T follicular helper cell (primary cell): ENCODE measurements around the gene GPR35.
"Not testable (repeated sequence)": the region's sequence is repeated elsewhere in the genome, so short reads cannot be mapped to it uniquely, and the experiment has no call there.

ENCODE experiments used
- DNase-seq: peaks from one replicate; pipeline ENCODE4 v3.0.0-alpha.2; 2020; ENCODE audit warnings: low read depth

GPR35 gene

DNA sequence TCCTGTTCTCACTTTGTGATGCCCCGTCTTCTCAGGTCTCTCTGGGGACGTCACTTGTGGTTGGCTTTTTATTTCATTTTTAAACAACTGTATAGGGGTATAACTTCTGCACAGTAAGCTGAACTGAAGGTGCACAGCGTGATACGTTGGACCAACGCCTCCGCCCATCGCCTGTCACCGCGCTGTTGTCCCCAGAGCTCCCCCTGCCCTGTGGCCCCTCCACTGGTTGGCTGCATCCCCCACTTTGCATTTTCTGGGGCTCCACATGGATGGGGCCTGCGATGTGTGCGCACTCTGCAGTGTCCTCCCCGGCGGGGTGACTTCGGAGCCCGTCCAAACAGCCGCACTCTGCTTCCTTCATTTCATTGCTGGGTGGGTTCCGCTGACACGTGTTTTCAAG, 14.3 kb downstream of the GPR35 start:
- DNase-seq: no peak

DNA sequence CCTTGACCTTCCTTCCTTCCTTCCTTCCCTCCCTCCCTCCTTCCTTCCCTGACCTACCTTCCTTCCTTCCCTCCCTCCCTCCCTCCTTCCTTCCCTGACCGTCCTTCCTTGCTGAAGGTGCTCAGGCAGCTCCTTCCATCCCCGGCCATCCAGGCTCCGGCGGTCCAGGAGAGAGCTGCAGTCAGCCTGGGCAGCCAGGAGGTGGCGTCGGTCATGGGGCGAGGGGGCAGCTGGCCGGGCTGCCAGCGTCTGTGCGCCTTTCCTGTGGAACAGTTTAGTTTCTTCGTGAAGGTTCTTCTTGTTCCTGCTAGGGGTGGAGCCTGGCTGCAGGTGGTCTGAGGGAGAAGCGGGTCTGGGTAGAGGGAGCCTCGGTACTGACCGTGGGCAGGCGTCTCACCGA, 15.7 kb downstream of the GPR35 start:
- no peak for DNase-seq

DNA sequence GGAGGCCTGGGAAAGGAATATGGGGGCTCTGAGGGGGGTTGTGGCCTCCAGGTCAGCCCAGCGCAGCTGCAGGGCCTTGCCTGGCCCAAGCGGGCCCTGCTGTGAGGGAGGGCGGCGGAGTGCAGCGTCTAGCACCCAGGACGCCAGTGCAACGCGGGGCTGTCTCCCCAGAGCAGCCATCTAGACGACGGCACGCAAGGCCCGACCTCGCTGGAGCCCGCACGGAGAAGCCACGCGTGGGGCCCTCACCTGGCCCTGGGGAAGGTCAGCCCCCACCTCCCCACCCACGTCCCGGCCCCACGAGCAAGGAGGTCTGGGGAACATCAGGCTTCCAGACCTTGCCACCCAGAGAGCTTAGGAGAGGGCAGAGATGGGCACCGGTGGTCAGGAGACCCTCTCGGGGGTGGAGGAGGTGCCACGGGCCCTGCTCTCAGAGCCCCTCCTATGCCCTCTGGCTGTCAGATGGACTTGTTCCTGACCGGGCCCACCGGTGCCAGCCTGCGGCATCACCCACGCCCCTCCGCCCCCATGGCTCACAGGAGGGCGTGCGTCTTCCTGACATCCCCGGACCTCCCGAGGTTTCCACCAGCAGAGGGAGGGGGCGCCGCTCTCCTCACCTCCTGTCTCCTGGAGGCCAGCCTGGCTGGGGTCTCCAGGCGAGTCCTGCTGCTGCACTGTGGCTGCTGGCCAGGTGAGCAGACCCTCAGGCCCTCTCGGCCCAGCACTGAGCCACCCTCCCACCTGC, 17.0 kb downstream of the GPR35 start:
- no peak for DNase-seq

- DNase-seq: no peak
These were observed 17.5 kb downstream of the GPR35 start for GRCh38 chr2:240642806-240643092.

DNA sequence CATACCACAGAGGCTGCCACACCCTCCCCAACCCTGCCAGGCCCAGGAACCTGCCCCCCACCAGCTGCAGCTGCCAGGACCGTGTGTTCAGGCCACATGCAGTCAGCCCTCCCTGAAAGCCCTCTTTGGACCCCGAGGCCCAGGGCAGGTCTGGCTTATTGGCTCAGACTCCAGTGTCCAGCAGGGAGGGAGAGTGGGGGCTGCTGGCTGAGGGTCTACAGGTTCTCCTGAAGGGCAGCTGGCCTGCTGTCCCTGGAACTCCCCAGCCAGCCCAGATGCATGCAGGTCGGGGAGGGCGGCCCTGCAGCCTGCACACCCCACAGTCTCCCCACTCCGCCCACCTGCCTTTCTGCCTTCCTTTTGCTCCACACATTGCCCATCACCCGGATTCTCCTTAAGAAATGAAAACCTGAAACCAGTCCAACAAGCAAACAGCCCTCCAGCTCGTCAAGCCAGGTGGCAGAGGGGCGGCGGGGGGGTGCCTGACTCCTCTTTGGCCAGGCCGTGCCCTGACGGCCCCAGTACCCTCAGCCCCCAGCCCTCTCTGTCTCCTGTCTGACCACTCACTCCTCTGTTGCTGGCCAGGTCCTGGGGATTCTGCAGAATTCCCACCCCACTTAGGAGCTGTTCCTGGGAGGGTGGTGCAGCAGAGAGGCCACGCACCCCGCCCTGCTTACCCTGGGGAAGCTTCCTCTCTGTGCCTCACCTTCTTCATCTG, 18.0 kb downstream of the GPR35 start:
- DNase-seq: no peak

DNA sequence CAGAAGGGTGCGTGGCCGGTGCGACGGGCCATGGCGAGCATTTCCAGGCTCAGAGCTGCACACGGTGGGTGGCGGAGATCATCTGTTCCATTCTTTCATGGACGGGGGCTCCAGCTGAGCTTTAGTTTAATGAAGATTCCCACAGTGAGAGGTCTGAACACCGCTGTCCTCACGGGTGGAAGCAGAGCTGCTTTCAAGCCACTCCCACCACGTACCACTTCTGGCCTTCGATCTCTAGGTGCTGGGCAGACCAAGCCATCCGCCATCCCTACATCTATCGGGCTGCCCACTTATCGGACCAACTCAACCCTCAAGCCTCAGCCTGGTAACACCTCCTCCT, 18.5 kb downstream of the GPR35 start:
- no peak for DNase-seq

- DNase-seq: no peak
These were observed 18.9 kb downstream of the GPR35 start for GRCh38 chr2:240644171-240644651.

GRCh38 chr2:240644859-240645301, 19.6 kb downstream of the GPR35 start:
- no peak for DNase-seq

GRCh38 chr2:240645346-240645745, 20.1 kb downstream of the GPR35 start:
- DNase-seq: no peak

DNA sequence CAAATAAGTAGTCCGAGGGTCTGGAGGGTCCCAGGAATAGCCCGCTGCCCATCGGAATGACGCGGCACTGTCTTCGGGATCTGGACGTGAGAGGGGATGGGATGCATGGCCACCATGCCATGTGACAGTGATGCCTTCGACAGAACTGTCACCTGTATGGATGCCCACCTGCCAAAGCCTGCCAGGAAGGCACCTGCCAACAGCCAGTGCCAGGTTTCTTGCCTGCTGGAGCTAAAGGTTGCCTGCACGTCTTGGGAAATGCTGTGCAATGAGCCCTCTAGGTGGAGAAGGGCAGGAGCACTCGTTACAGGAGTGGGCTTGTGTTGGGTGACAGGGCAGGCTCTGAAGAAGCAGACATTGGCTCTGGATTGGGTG, 20.5 kb downstream of the GPR35 start:
- DNase-seq: no peak

- DNase-seq: peak; percentile 18
These were observed 21.1 kb downstream of the GPR35 start for GRCh38 chr2:240646176-240646899.

GRCh38 chr2:240646900-240647502, 21.7 kb downstream of the GPR35 start:
- DNase-seq: no peak

DNA sequence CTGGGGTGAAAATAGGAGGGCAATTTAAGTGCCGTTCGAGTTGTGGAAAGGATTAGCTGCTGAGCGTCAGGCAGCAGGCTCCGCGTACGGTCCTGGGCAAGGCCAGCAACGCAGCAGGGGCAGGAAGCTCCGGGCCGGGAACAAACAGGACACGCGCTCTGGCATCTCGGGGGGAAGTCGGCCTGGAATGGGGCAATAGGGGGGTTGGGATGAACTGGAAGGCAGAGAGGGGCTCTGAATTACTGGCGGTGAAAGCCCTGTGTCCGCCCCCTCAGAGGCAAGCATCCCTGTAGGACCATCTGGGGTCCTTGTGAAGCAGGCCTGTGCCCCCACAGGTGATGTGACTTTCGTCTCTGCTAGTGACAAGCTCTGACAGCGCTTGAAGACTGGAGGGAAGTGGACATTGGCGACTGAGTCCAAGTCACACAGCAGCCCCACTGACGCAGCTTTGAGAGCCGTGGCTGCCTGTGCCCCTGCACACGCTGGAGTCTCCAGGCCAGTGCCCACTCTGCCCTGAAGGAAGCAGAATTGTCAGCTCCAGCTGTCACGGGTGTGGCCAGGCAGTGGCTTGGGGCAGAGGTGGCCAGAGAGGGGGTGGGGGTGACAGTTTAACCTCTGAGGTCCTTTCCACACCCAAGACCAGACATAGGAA, 22.3 kb downstream of the GPR35 start:
- DNase-seq: no peak

DNA sequence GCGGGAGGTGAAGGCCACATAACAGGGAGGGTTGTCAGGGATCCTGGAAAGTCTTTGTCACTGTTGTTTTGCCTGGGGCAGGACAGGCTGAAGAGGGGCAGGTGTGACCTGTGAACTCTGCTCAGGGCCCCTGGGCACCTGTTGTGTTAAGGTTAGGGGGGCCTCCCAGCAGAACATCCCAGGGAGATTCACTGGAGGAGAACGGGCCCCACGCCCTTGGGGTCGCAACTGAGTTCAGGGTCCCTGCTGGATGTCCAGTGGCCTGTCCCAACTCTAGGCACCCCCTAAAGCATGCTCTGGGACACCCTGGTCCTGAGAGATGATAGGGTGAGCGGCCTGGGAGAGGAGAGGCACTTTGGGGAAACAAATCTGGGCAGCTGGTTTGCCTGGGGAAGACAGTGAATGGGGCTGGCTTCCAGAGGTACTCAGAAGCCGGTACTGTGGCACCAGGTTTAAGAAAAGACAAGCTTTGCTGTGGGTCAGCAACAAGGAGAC, 22.9 kb downstream of the GPR35 start:
- no peak for DNase-seq

DNA sequence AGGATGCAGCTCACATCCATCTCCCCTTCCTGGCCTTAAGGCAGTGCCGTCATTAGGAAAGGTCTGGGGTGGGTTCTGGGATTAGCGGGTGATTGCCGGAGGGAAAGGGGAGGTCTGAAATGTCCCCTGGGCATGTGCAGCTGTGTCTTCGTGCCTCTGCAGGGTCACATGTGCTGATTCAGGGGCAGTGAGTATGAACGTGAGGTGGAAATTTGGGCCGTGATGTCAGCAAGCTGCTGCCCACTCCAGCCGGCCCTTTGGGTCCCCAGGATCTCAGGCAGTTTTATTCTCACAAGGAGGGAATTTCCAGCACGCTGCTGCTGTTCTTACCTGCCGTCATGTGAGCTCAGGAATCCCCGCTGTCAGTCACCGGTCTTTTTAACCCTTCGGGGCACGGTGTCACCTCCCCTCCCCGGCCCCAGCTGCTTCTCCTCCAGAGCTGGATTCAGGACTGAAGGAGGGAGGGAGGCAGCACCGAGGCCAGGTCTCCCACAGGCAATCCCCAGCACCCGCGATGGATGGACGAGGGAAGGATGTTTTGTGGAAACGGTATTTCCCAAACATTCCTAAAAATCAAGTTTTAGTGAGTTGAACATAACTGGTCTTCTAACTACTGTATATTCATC, 23.5 kb downstream of the GPR35 start:
- DNase-seq: no peak

- no peak for DNase-seq
These were observed 24.1 kb downstream of the GPR35 start for GRCh38 chr2:240649331-240649730.

DNA sequence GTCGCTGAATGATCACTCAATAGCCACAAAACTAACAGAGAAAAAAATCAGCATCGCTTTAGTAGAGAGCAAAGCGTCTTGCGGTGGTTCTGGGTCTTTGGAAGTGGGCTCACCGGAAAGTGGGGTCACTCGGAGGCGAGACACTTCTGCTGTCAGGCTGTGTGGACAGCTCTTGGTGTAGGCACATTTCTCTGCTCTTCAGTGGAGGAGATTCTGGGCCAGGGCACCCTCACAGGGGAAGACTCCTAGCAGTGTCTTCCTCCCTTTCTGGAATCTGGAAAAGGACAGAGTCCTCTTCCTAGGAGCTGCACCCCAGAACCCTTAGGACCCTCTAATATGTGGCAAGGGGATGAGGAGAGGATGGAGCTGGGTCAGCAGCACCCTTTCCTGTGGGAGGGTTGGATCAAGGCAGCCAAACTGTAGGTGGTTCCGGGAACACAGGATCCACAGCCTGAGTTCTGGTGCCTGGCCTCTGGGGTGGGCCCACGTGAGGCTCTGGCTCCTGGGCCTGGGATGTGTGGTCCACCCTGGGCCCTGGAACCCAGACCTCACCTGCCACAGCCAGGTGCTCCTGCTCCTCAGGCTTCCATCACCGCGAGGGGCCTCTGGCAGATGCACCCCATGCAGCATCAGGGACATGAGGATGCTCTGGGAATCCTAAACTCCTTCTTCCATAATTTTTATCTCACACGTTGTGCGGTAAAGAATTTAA, 25.1 kb downstream of the GPR35 start:
- DNase-seq: no peak

DNA sequence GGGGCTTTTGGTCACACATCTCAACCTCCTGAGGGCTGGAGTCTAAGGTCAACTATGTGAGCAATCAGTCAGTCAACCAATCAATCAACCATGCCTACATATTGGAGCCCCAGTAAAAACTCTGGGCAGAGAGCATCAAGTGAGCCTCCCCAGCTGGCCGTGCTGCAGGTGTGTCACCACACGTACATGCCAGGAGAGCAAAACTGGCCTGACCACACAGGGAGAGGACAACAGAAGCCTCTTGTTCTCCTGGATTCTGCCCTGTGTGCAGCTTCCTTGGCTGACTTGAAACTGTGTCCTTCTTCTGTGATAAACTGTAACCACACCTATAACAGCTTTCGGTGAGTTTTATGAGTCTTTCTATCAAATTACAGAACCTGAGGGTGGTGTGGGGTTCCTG, 25.9 kb downstream of the GPR35 start:
- no peak for DNase-seq

- DNase-seq: no peak
These were observed 30.9 kb downstream of the GPR35 start for GRCh38 chr2:240655931-240656886.

DNA sequence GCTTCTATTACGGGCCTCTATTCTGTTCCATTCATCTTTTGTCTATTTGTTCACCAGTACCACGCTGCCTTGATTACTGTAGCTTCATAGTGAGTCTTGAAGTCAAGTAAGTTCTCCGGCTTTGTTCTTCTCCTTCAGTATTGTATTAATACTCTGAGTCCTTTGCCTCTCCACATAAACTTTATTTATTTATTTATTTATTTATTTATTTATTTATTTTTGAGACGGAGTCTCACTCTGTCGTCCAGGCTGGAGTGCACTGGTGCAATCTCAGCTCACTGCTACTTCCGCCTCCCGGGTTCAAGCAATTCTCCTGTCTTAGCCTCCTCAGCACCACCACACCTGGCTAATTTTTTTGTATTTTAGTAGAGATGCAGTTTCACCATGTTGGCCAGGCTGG, 34.6 kb downstream of the GPR35 start:
- DNase-seq: not testable (repeated sequence)
